HG03097 (cell line): ENCODE results near the gene MAML1.
"Not testable (repeated sequence)": the region's sequence is repeated elsewhere in the genome, so short reads cannot be mapped to it uniquely, and the experiment has no call there.

Source experiments
- ATAC-seq: cut with Tn5 transposase; IDR thresholded peaks from one replicate; pipeline ENCODE4 v1.9.1; 2021; ENCODE audit not compliant: unreplicated experiment, low FRiP score

The MAML1 gene

DNA sequence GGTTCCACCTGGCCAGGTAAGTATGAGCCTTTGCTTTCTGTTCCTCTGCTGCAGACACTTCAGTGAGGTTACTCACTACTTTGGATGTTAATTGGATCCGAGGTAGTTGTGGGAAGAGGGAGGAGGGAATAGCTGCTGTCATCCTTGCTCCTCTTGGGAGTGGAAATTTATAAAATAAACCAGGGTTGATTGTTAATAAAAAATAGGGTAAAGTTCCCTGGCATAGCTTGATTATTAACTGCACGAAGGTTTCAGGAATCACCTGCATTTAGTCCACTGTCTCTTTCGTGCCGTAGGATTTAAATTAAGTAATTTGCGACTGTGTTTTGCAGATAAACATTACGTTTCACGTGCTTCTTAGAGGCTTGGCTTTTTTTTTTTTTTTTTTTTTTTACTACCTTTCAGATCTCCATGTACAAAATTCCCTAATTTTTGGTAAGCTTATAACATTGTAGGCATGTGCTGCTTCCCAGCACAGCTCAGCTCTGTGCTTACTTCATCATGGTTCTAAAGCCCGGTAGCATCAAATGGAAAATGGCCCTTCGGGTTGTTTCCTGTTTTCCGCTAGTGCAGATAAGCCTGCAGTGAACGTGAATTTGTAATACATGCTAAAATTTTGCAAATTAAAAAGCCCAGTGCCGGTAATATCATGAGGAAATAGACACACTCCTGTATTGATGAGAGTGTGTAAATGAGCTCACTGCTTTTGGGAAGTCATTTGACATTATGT lies 34.3 kb downstream of the MAML1 start:
- no peak for ATAC-seq

DNA sequence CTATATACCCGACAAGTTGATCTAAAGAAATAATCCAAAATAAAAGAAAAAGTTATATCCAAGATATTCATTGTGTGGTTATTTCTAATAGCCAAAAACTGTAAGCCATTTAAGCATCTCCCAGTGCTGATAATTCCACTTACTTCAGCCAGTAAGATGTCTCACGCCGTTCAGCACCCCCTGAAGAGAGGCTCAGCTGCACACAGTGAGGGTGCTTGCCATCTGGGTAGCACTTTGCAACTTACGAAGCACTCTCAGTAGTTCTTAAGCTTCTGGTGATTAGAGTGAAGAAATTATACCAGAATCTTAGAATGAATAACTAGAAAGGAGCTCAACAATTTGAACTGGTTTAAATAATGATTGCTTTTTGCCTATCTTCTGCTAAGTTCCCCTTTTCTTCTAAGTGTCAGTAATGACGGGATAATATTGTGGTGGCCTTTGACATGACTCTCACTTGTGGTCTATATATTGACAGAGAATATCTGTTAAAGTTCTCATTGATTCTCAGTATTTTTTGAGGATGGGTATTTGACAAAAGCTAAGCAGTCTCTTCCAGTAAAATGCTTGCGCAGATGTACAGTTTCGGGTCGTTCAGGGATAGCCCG lies 35.0 kb downstream of the MAML1 start:
- ATAC-seq = no peak

DNA sequence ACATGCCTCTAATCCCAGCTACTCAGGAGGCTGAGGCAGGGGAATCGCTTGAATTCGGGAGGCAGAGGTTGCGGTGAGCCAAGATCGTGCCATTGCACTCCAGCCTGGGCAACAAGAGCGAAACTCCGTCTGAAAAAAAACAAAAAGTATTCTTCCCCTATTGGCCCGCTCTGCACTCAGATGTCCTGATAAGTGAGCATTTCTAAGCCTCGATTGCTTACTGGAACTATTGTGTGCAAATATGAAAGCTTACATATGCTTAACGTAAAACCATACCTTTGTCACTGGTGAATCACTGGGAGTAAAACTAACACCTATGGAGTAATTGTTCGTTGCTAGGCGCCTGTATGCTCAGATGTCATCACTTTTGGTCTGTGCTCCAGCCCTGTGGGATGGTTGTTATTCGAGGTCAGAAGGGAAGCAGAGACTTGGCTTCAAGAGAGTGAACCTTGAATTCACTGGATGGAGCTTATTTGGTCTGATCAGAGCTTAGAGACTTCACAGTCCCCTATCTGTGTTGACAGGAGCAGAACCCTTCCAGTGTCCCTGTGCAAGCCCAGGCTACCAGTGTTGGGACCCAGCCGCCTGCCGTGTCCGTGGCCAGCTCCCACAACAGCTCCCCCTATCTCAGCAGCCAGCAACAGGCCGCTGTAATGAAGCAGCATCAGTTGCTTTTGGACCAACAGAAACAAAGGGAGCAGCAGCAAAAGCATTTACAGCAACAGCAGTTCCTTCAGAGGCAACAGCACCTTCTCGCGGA lies 35.9 kb downstream of the MAML1 start:
- ATAC-seq = no peak

DNA sequence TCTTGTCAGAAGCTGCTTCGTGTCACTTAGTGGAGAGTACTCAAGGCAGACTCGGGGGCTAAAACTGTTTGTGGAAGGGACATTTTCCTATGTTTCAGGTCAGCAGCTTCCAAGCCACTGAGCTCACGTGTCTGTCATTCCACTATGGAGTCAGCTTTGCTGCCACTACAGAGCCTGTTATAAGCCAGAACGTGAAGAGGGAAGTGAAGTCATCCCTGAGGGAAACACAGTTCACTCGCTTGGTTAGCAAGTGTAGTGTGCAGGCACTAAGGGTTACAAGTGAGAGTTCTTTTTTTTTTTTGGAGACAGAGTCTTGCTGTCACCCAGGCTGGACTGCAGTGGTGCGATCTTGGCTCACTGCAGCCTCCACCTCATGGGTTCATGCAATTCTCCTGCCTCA lies 36.6 kb downstream of the MAML1 start:
- no peak for ATAC-seq

DNA sequence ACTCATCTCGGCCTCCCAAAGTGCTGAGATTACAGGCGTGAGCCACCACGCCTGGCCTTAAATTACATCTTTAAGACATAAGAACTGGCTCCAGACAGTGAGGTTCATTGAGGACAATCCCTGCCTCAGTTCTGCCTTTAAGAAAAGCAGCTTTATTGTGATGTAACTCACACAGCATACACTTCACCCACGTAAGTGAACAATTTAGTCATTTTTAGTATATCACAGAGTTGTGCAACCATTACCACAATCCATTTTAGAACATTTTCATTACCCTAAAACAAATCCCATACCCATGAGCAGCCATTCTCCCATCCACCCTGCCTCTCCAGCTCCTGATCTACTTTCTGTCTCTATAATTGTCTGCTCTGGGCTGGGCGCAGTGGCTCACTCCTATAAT lies 37.2 kb downstream of the MAML1 start:
- no peak for ATAC-seq

DNA sequence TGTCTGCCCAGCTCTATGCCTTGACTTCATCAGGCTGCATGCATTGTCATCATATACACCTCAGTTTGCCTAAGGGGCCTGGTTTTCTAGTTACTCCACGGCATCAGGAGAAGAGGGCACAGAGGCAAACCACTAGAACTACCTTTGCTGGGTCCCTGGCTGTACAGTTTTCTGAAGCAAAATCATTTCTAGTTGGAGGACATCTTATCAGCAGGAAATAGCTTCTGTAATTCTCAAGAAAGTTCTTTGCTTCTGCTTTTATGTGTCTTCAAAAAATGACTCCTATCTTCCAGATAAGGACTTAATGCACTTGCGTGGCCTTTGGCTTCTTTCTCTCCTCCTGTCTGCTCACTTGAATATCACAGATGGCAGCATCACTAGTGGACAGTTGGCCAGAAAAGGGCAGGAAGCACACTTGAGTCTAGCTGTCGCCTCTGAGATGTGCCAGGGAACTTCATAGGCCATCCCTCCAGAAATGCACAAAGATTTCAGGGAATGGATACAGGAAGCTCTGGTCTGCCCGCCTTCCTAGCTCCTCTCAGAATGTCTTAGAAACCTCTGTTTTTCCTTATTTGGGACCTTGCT lies 38.8 kb downstream of the MAML1 start:
- no peak for ATAC-seq

DNA sequence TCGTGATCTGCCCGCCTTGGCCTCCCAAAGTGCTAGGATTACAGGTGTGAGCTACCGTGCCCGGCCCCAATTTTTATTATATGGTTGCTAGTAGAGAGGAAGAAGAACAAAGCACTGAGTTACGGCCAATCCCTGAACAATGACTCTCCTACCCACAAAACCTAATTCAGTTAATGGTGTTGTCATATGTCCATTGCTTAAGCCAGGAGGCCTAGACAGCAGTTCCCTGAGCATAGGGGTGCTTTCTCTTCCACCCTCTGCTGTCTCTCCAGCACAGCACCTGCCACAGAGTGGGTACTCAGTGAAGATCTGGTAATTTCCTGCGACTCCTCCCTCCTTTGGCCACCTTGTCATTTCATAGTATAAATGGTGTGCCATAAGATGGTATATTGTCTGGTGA lies 39.7 kb downstream of the MAML1 start:
- ATAC-seq = no peak

DNA sequence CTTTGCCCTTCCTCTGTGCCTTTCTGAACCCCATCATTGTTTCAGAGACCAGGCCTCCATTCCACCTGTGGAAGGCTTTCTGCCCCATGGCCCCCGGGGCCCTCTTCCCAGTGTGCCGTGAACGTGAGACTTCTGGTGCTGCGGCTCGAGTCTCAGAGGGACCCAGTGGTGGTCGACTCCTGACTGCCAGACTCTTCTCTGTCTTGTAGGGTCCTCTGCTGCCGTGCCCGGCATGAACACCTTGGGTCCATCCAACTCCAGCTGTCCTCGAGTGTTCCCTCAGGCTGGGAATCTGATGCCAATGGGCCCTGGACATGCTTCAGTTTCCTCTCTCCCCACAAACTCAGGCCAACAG lies 41.0 kb downstream of the MAML1 start:
- ATAC-seq = no peak

DNA sequence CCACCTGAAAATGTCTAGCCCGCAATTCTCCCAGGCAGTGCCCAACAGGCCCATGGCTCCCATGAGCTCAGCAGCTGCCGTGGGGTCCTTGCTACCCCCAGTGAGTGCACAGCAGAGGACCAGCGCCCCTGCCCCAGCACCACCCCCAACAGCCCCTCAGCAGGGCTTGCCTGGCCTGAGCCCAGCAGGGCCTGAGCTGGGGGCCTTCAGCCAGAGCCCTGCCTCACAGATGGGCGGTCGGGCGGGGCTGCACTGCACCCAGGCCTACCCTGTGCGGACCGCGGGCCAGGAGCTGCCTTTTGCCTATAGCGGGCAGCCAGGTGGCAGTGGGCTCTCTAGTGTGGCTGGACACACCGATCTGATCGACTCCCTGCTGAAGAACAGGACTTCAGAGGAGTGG lies 41.8 kb downstream of the MAML1 start:
- ATAC-seq = no peak

DNA sequence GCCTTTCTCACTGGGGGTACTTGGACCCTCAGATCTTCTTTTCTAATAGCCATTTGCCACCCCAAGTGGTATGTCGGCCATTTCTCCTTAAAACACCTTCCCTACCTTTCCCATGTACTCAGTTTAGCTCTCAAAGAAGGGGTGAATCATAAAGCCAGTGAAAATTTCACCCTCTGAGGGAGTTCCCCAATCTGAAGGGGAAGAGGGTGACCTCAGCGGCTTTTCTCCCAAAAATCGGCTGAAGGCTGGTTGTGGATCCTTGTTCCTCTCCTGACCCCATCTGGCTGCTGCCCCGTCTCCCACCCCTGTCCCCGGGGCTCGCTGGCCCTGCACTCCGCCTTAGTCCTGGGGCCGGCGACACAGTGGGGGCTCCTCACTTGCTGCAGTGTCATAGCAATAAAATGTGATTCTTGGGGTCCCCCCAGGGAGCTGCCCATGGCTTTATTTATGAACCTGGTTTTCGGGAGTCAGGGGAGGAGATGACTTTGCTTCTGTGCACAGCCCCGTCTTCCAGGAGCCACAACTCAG lies 43.9 kb downstream of the MAML1 start:
- ATAC-seq = no peak

DNA sequence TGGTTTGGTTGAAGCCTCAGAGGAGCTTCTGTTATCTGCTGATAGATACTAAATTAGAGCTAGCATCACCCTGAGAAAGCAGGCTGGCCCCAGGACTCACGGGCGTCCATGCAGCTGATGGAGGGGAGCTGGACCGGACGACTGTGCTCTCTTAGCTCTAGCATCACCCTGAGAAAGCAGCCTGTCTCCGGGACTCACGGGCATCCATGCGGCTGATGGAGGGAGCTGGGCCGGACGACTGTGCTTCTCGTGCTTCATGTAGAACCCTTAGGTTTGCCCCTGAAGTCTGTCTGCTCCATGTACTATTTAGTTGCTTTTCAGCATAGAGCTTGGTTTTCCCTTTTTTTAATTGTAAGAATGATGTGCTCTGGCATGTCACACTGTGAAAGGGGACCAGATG lies 44.8 kb downstream of the MAML1 start:
- ATAC-seq = no peak

DNA sequence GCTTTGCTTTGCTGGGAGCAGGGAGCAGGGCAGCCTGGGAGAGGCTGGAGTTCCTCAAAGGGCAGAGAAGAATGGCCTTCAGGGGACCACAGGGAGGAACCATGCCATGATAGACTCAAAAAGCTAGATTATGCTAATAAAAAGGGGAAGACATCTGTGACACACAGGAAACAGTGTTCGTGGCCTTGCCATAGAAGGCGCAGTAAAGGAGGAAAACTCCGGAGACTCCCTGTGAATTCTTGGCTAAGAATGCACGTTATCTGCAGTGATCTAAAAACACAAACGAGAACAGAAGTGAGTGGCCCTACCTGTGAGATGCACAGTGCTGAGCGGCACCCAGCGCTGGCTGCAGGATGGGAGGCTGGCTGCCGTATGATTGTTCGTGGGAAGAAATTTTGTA lies 45.3 kb downstream of the MAML1 start:
- ATAC-seq = no peak

DNA sequence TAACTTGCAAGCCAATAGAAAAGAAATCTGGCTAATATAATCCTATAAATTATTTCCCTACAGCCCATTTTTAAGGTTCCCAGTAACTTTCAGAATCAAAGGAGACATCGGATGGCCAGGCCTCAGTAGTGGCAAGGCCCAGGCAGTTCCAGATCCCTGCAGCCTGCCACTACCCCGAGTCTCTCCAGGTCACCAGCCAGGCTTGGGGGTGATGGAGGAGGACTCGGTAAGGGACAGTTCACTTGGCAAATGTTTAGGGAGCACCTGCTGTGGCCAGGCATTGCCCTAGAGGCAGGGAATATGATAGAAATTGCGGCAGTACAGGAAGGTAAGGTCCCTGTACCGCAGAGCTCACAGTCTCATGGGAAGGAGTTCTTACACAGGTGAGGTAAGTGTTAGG lies 46.0 kb downstream of the MAML1 start:
- no peak for ATAC-seq

DNA sequence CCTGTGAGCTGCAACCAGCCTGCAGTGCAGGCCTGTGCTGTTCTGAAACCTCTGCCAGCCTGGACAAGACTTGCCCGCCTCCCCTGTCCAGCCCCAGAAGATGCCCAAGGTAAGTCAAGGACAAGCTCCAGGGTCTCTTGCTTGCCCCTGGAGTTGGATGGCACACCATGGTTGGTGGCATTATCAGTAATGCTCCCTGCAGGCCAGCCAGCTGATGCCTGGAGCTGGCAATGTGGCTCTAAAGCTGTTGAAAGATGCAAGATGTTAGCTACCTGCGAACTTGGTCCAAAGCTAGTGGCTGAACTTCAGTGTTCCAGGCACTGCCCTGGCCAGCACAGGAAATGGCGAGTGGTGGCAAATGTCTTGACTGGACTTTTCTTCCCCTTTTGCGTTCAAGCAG lies 47.2 kb downstream of the MAML1 start:
- no peak for ATAC-seq

DNA sequence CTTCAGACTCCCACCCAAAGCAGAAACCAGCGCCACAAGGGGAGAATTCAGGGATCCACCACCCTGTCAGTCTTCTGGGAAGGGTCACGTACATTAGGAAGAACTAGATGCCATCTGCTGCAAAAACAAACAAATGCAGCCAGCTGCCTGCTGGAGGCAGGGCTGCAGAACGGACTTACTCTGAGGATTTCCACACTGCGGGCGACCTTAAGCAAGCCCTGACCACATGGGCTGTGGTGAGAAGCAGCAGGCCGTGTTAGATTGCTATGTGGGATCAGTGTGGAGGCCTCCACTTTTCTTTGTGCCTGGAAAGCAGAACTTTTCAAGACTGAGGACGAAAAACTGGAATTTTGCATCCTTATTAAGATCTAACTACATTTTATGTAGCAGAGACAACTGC lies 47.7 kb downstream of the MAML1 start:
- ATAC-seq = no peak

DNA sequence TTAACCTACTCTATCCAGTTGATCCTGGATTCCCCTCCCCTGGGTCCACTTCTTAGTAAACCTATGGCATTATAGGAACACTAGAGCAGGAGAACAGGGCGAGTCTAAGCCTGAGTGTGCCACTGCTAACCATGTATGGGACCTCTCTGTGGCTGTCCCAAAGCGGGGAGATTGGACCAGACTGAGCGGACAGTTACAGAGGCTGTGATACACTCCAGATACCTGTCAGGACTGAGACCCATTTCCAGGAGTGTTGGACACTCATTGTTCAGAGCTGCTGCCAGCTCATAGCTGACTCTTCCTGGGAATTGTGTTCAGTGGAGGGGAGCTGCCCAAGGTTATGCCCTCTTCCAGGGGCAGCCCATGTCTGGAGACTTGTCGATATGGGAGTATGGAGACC lies 49.2 kb downstream of the MAML1 start:
- no peak for ATAC-seq

DNA sequence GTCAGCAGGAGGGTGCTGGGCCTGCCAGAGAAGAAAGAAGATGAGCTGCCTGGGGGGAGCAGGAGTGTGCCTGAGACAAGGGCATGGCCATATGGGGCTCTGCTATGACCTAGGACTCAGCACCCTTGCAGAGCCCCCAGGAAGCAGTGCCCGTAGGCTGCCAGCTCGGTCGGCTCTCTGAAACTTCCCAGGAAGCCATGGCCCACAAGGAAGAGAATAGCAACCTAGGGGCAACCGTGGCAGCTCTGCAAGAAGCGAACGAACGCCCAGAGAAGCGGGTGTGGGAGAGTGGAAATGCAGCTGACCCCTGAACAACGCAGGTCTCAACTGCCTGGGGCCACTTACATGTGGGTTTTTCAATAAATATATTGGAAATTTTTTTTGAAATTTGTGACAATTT lies 50.5 kb downstream of the MAML1 start:
- no peak for ATAC-seq

DNA sequence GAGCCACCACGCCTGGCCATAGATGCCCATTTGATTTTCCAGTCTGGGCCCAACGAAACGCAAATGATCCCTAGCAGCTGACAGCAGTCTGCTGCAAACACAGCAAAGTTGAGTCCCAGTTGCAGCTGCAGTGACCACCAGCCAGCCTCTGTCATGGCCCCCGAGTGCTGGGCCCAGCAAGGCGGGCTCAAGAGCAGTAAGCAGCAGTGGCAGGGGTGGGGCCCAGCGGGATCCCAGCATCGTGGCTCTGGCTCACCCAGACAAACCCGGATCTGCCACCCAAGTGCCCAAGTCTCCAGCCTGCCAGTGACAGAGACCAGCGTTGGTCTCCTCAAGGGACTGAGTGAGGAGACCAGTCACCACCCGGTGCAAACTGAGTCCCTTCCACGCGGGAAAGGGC lies 54.2 kb downstream of the MAML1 start:
- ATAC-seq = no peak

DNA sequence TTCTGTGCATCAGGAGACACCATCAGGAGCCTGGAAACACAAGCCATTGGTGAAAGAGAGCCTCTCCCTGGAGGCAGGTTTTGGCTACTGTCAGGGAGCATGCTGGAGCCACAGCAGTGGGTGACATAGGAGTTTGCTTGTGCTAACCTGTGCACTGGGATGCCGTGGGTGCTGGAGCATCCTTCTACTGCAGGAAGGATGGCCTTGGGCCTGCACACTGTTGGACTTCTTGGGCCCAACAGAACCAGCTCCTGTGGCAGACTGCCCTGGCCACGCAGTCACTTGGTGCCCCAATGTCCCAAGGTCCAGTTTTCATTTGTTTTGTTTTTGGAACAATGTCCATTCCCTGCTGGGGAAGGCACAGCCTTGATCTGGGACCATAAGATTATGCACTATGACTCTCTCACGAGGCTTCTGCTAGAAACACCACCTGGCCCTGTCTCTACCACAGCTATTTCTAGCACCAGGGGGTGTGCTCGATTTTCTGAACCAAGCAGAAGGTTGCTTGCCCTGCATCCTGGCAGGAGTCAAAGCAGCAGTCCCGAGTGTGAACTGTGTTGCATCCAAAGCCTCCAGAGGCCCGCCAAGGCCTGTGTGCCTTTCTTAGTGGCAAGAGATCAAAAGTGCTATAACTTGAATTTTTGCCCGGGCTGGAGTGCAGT lies 55.7 kb downstream of the MAML1 start:
- ATAC-seq = no peak

DNA sequence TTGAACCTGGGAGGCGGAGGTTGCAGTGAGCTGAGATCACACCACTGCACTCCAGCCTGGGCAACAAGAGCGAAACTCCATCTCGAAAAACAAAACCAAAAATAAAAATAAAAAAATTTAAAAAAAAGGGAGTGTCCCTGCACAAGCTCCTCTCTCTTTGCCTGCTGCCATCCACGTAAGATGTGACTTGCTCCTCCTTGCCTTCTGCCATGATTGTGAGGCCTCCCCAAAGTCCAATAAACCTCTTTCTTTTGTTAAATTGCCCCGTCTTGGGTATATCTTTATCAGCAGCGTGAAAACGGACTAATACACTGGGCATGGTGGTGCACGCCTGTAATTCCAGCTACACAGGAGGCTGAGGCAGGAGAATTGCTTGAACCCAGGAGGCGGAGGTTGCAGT lies 56.7 kb downstream of the MAML1 start:
- not testable (repeated sequence) for ATAC-seq
